GM12801 (cell line): ENCODE results near the gene HELZ.

Experiments
- TF ChIP-seq, protein P1 (sequence below): IDR thresholded peaks from one replicate; pipeline ENCODE4 v1.5.1; 2011; ENCODE audit warnings: control low read depth; ENCODE audit not compliant: insufficient read length; ENCODE audit errors: extremely low read depth

The HELZ gene

DNA sequence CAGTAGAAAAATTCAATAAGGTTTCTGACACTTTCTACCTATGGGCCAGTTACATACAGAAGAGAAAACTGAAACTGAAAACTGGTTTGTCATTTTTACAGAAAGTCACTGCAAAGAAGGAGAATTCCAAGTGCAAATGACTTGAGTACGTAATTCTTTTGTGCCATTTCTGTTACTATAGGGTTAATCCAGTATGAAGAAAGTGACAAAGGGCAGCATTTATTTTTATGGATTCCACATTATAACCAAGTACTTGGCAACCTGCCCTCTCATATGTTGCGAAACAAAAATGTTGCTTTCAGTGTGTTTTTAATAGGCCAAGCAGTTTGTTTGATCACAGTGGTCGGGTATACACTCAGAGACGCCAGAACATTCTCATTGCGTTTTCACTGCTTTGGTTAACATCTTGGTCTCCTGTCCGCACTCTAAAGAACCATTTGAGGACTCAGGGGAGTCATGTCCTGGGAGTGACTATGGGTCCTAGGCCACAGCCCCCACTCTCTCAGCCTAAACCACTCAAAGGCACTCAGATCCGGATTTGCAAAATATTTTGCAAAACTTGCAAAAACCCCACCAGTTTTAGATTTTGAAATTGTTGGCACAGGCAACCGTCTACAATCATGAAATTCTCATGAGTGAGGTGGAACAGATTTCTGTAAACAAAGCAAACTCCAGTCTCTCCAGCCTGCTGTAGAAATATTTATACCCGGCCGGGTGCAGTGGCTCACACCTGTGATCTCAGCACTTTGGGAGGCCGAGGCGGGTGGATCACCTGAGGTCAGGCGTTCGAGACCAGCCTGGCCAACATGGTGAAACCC is 15.4 kb upstream of the HELZ start:
- TF ChIP-seq, protein P1, sequence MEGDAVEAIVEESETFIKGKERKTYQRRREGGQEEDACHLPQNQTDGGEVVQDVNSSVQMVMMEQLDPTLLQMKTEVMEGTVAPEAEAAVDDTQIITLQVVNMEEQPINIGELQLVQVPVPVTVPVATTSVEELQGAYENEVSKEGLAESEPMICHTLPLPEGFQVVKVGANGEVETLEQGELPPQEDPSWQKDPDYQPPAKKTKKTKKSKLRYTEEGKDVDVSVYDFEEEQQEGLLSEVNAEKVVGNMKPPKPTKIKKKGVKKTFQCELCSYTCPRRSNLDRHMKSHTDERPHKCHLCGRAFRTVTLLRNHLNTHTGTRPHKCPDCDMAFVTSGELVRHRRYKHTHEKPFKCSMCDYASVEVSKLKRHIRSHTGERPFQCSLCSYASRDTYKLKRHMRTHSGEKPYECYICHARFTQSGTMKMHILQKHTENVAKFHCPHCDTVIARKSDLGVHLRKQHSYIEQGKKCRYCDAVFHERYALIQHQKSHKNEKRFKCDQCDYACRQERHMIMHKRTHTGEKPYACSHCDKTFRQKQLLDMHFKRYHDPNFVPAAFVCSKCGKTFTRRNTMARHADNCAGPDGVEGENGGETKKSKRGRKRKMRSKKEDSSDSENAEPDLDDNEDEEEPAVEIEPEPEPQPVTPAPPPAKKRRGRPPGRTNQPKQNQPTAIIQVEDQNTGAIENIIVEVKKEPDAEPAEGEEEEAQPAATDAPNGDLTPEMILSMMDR = no peak

DNA sequence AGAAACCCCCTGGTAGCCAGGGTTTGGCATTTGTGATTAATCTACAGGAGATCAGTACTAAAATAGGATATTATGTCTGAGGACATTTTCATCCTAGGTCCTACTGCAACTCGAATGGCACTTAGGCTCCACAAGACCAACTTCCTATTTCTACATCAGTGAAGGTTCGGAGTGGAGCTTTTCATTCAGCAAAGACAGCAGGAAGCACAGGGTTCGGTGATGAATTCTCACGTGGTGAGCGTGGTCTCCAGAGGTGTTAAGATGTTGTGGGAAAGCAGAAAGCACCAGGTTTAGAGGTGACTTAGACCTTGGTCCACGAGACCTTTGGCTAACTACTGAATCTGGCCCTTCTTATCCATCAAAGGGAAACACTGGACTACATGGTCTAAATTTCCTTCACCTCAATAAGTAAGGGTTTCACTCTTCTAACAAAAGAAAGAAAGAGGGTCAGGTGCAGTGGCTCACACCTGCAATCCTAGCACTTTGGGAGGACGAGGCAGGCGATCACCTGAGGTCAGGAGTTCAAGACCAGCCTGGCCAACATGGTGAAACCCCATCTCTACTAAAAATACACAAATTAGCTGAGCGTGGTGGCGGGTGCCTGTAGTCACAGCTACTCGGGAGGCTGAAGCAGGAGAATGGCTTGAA is 13.9 kb upstream of the HELZ start:
- TF ChIP-seq, protein P1 = no peak

DNA sequence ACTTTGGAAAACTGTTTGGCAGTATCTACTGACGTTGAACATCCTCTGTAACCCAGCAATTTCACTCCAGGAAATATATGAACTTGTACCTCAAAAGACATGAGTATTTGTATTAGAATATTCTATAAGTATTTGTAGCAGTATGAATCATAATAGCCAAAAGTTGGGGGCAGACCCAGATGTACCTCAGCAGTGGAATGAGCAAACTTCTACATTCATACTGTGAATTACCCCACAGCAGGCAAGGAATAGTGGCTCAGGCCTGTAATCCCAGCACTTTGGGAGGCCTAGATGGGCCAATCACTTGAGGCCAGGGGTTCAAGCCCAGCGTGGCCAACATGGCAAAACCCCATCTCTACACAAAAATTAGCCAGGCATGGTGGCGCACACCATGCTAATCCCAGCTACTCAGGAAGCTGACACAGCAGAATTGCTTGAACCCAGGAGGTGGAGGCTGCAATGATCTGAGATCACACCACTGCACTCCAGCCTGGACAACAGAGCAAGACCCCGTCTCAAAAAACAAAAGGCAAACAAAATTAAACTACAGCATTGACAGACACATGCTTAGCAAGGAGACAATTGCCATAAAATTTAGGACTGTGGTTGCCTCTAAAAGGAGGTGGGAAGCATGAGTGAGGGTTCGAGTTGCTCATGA is 11.2 kb upstream of the HELZ start:
- TF ChIP-seq, protein P1 = no peak

DNA sequence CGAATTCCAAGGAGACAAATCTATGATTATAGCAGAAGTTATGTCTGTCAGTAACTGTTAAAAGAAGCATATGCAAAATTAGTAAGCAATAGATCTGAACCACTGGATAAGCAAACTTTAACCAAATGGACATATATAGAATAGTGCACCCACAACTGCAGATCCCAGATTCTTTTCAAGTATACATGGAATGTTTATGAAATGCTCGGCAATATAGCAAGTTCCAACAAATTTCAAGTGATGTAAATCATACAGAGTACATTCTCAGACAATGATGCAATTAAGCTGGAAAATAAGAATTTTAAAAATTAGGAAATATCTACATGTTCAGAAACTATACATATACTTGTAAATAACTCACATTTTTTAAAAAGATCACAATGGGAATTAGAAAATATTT is 8.4 kb upstream of the HELZ start:
- TF ChIP-seq, protein P1 = no peak

DNA sequence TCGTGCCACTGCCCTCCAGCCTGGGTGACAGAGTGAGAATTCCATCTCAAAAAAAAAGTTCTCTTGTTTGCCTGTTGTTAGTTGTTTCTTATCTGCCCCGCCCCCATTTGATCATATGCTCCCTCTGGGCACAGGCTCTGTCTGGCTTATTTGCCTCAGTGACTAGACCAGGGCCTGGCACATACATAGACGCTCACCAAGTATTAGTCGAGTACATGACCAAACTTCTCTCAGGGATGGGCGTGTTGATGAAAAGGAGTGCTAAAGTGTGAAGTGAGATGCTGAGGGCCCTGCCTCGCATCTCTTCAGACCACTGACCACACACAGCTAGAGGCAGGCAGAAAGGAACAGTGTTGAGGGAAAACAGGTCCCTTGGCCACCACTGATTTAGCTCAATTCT is 3.3 kb upstream of the HELZ start:
- TF ChIP-seq, protein P1 = no peak

DNA sequence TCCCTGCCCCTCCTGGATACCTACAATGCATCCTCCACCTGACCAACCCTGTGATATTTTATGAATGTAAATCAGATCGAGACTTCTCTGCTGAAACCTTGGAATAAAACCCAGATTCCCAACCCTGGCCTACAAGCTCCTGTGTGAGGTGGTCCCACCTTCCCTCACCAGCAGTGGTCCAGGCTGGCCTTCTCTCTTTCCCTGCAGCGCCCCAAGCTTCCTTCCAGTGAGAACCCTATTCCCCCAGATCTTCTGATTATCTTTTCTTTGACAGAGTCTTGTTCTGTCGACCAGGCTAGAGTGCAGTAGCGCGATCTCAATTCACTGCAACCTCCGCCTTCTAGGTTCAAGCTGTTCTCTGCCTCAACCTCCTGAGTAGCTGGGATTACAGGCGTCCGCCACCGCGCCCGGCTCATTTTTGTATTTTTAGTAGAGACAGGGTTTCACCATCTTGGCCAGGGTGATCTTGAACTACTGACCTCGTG is 2.5 kb upstream of the HELZ start:
- TF ChIP-seq, protein P1 = no peak
